Breast epithelium (tissue), 3 donors: ENCODE measurements around the gene RFWD3.

Experiments used
- POLR2A ChIP-seq: fragments of 450-650 bp; IDR thresholded peaks from one replicate; pipeline ENCODE4 v1.6.1; 2016; ENCODE audit warnings: antibody characterized with exemption, mild to moderate bottlenecking, moderate library complexity
- POLR2AphosphoS5 ChIP-seq, 3 donors: sonication (generic); formaldehyde crosslinking; IDR thresholded peaks; one replicate each; pipeline ENCODE4 v1.6.1; 2017; ENCODE audit warnings: antibody characterized with exemption in 3 of 3
- TF ChIP-seq, protein P1 (sequence below), 3 donors: fragments of 450-650 bp; IDR thresholded peaks; one replicate each; pipeline ENCODE4 v1.5.1; 2016 to 2017; ENCODE audit warnings: antibody characterized with exemption in 3 of 3, mild to moderate bottlenecking in 3 of 3, moderate library complexity in 3 of 3

DNA sequence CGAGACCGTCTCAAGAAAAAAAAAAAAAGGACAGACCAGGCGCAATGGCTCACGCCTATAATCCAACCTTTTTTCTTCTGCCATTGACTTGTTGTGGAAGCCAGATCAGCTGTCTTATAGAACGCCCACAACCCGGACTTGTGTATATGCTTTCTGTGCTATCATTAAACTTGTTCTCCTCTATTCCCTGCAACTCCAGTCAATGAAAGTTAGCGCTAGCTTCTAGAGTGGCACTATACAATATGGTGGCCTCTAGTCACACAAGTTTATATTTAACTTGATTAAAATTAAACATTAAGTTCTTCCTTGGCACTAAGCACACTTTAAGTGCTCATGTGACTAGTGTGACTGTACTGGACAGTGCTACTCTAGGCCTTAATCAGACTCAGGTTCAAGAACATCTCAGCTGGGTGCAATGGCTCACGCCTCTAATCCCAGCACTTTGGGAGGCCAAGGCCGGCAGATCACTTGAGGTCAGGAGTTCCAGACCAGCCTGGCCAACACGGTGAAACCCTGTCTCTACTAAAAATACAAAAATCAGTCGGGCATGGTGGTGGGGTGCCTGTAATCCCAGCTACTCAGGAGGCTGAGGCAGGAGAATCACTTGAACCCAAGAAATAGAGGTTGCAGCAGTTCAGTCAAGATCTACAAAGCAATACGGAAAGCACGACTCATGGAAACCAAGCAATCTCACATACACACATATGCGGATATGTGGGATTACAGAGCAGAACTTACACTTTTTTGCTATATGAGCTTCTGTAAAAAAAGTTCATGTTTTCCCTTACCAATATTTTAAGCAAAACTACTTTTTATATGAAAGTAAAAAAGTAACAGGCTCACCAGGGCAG, 41.0 kb downstream of the RFWD3 start:
- TF ChIP-seq POLR2A (no peak), POLR2AphosphoS5 (IDR thresholded peaks at IDR 0.05) (no peak)
- TF ChIP-seq, protein P1, sequence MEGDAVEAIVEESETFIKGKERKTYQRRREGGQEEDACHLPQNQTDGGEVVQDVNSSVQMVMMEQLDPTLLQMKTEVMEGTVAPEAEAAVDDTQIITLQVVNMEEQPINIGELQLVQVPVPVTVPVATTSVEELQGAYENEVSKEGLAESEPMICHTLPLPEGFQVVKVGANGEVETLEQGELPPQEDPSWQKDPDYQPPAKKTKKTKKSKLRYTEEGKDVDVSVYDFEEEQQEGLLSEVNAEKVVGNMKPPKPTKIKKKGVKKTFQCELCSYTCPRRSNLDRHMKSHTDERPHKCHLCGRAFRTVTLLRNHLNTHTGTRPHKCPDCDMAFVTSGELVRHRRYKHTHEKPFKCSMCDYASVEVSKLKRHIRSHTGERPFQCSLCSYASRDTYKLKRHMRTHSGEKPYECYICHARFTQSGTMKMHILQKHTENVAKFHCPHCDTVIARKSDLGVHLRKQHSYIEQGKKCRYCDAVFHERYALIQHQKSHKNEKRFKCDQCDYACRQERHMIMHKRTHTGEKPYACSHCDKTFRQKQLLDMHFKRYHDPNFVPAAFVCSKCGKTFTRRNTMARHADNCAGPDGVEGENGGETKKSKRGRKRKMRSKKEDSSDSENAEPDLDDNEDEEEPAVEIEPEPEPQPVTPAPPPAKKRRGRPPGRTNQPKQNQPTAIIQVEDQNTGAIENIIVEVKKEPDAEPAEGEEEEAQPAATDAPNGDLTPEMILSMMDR (IDR thresholded peaks at IDR 0.05), result no peak
